HCT116 (cell line): ENCODE results near the gene ZNF646. TPM values are rescaled to one million over a fixed set of nuclear protein-coding genes. Genes with fewer than 3 reads are reported as not detected.
A peak's percentile ranks its signal among the peaks of the same experiment; 100 is the strongest.

ENCODE experiments used
- ATAC-seq: fragments of 200-7000 bp; cut with Tn5 transposase; 2 replicates; pipeline ENCODE4 v1.9.1; 2020; ENCODE audit warnings: mild to moderate bottlenecking, moderate library complexity
- BruUV-seq: library from RNA; stranded (reverse); fragments of 400-500 nt; replicated peaks from 2 replicates; lab custom pipeline; 2021; lab: Mats Ljungman, UMichigan
- CTCF ChIA-PET: fragments of 300-600 bp; sonication (Branson Sonifier 250); formaldehyde crosslinking; loops from one replicate; lab custom pipeline; 2021; ENCODE audit warnings: antibody characterized with exemption; lab: Charles Lee
- POLR2A ChIA-PET: fragments of 300-600, 350-600 bp; sonication (Branson Sonifier 250); formaldehyde crosslinking; loops from one replicate; lab custom pipeline; 2021; ENCODE audit warnings: antibody characterized with exemption; lab: Charles Lee
- RAD21 ChIA-PET, 2 experiments: fragments of 300-600 bp; sonication (Branson Sonifier 250); formaldehyde crosslinking; loops; one replicate each; lab custom pipeline; 2023; ENCODE audit warnings: low total read pairs in 2 of 2; ENCODE audit not compliant: uncharacterized antibody in 2 of 2, unreplicated experiment in 2 of 2, low non-redundant PET in 1 of 2; lab: Charles Lee
- DNase-seq: peaks from one replicate; pipeline ENCODE4 v3.0.0-alpha.2; 2010; ENCODE audit warnings: low read depth, low spot score
- H2AFZ ChIP-seq: fragments of 200-600 bp; shearing (Covaris generic), sonication (generic); 2 replicates; pipeline ENCODE4 v1.6.1; 2017; ENCODE audit warnings: low read depth, mixed run types, mixed read lengths, antibody characterized with exemption, low read length; ENCODE audit not compliant: poor library complexity, severe bottlenecking
- H3K27ac ChIP-seq: 2 replicates; pipeline ENCODE4 v1.5.1; 2012; ENCODE audit warnings: low read depth, low read length
- H3K27me3 ChIP-seq: fragments of 200-600 bp; sonication (generic); 2 replicates; pipeline ENCODE4 v1.6.1; 2016; ENCODE audit warnings: mixed run types, low read length, mixed read lengths; ENCODE audit not compliant: insufficient read depth
- H3K36me3 ChIP-seq, 2 experiments: fragments of 200-500 bp in 1 of 2; fragments of 200-600 bp in 1 of 2; sonication (Bioruptor generic) in 1 of 2; sonication (generic) in 1 of 2; 2 replicates each; pipeline versions ENCODE4 v1.5.1 to v1.6.1; 2014 to 2016; ENCODE audit warnings: low read length in 2 of 2, inconsistent platforms in 1 of 2, mixed read lengths in 1 of 2, mixed run types in 1 of 2; ENCODE audit not compliant: insufficient read depth in 2 of 2, control insufficient read depth in 1 of 2
- H3K4me1 ChIP-seq, 2 experiments: fragments of 200-600 bp in 1 of 2; sonication (generic) in 1 of 2; 2 replicates each; pipeline versions ENCODE4 v1.5.1 to v1.6.1; 2012 to 2017; ENCODE audit warnings: low read length in 2 of 2, inconsistent platforms in 1 of 2, mild to moderate bottlenecking in 1 of 2, mixed read lengths in 1 of 2, mixed run types in 1 of 2, moderate library complexity in 1 of 2; ENCODE audit not compliant: insufficient read depth in 2 of 2, control insufficient read depth in 1 of 2
- H3K4me2 ChIP-seq: fragments of 200-600 bp; sonication (generic); 2 replicates; pipeline ENCODE4 v1.6.1; 2017; ENCODE audit warnings: mixed run types, low read length, mixed read lengths
- H3K4me3 ChIP-seq, 2 experiments: fragments of 200-600 bp in 1 of 2; sonication (generic) in 1 of 2; replicated peaks in 1 of 2; 2 replicates each; pipeline ENCODE4 v1.5.1; 2011 to 2016; ENCODE audit warnings: low read length in 2 of 2, control low read depth in 1 of 2, low read depth in 1 of 2, mild to moderate bottlenecking in 1 of 2, mixed read lengths in 1 of 2, mixed run types in 1 of 2
- H3K79me2 ChIP-seq: fragments of 200-600 bp; sonication (generic); 2 replicates; pipeline ENCODE4 v1.6.1; 2017; ENCODE audit warnings: mild to moderate bottlenecking, mixed run types, low read length, moderate library complexity, mixed read lengths; ENCODE audit not compliant: insufficient read depth
- H3K9ac ChIP-seq: fragments of 200-600 bp; sonication (generic); 2 replicates; pipeline ENCODE4 v1.6.1; 2016; ENCODE audit warnings: low read length, mixed read lengths
- H3K9me2 ChIP-seq: fragments of 200-600 bp; sonication (generic), shearing (Covaris generic); 2 replicates; pipeline ENCODE4 v1.6.1; 2017; ENCODE audit warnings: mixed run types, mild to moderate bottlenecking, moderate library complexity; ENCODE audit not compliant: insufficient read depth
- H3K9me3 ChIP-seq, 2 experiments: fragments of 200-500 bp in 1 of 2; fragments of 200-600 bp in 1 of 2; sonication (Bioruptor generic) in 1 of 2; sonication (generic) in 1 of 2; 2 replicates each; pipeline ENCODE4 v1.6.1; 2014 to 2017; ENCODE audit warnings: low read length in 2 of 2, mixed read lengths in 2 of 2, inconsistent platforms in 1 of 2, low read depth in 1 of 2, mild to moderate bottlenecking in 1 of 2, mixed run types in 1 of 2, moderate library complexity in 1 of 2; ENCODE audit not compliant: control insufficient read depth in 1 of 2, insufficient read depth in 1 of 2
- H4K20me1 ChIP-seq: fragments of 200-600 bp; sonication (generic), shearing (Covaris generic); 2 replicates; pipeline ENCODE4 v1.6.1; 2017; ENCODE audit warnings: mixed run types, mild to moderate bottlenecking, moderate library complexity; ENCODE audit not compliant: insufficient read depth
- CEBPB ChIP-seq: IDR thresholded peaks from 2 replicates; pipeline ENCODE4 v1.6.1; 2012; ENCODE audit warnings: low read depth
- EGR1 ChIP-seq: IDR thresholded peaks from 2 replicates; pipeline ENCODE4 v1.6.1; 2012; ENCODE audit warnings: low read depth
- FOSL1 ChIP-seq: IDR thresholded peaks from 2 replicates; pipeline ENCODE4 v1.6.1; 2012; ENCODE audit warnings: low read depth
- JUND ChIP-seq: IDR thresholded peaks from 2 replicates; pipeline ENCODE4 v1.6.1; 2012
- POLR2AphosphoS5 ChIP-seq: IDR thresholded peaks from 2 replicates; pipeline ENCODE4 v1.6.1; 2011; ENCODE audit warnings: mild to moderate bottlenecking, low read depth, low read length, moderate library complexity
- SP1 ChIP-seq: IDR thresholded peaks from 2 replicates; pipeline ENCODE4 v1.6.1; 2012; ENCODE audit warnings: low read depth
- TCF7L2 ChIP-seq: IDR thresholded peaks from 2 replicates; pipeline ENCODE4 v1.7.0; 2011; ENCODE audit warnings: borderline replicate concordance, inconsistent platforms; ENCODE audit not compliant: insufficient read depth, insufficient read length; ENCODE audit errors: extremely low read depth
- YY1 ChIP-seq: IDR thresholded peaks from 2 replicates; pipeline ENCODE4 v1.6.1; 2011; ENCODE audit warnings: low read length, low read depth, moderate library complexity, mild to moderate bottlenecking; ENCODE audit not compliant: insufficient replicate concordance; ENCODE audit errors: extremely low read depth
- ZFX ChIP-seq: fragments of 450-650 bp; IDR thresholded peaks from 2 replicates; pipeline ENCODE4 v1.6.1; 2017
- intact Hi-C: fragments of 100-400 bp; cut with micrococcal nuclease; formaldehyde crosslinking; loops from 2 replicates; pipeline ENCODE4 v1.10.0; 2022
- total RNA-seq: library from RNA; stranded (reverse); gene quantifications from one replicate; pipeline ENCODE4 v1.2.1, GENCODE V29; 2021; ENCODE audit not compliant: unreplicated experiment
- TF ChIP-seq, protein P1 (sequence below): IDR thresholded peaks from 2 replicates; pipeline ENCODE4 v1.6.1; 2012
- TF ChIP-seq, protein P2 (sequence below): IDR thresholded peaks from 2 replicates; pipeline ENCODE4 v1.6.1; 2012

The ZNF646 gene
- total RNA-seq, 1 experiment from 2014 or later, result 17.7 TPM

DNA sequence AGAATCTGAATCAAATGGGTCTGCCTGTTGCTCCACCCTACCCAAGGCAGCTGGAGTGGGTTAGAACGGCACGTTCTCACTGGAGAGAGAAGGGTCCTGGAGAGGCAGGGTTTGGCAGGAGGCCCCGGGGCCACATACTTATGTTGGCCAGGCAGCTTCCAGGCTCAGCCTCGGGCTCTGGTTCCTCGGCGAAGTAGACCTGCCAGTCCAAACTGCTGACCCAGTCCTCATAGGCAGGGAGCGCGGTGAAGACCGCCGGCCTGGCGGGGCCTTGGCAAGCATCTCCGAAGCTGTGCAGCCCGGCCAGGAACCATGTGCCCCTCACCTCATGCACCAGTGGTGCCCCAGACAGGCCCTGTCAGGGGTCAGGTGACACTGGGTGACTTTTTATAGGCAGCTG lies 9.8 kb downstream of the ZNF646 start:
- Histone ChIP-seq H3K9me3 (no peaks in the 10 kb centered on the region), H3K4me2 (no peak overlapping the region), H3K27ac (no peak overlapping the region), H3K9me2 (no peaks in the 10 kb centered on the region), H3K36me3 (peaks cover 7 to 13% of the 10 kb centered on the region in 2 experiments; a peak in 2 of 4 replicates), H3K79me2 (no peaks in the 10 kb centered on the region), H3K27me3 (no peaks in the 10 kb centered on the region), H4K20me1 (no peaks in the 10 kb centered on the region), H3K4me1 (peaks cover 0 to 11% of the 10 kb centered on the region in 2 experiments; a peak in 1 of 4 replicates), H2AFZ (no peak overlapping the region), H3K4me3 (no peak overlapping the region), H3K9ac (no peak overlapping the region)
- no peak for ATAC-seq
- no TSS peak for BruUV-seq
- intact Hi-C loops, result no loop called here
- DNase-seq, result no peak
- ChIA-PET CTCF (no interaction called here), POLR2A (no interaction called here), RAD21 (no interaction called here)
- TF ChIP-seq POLR2AphosphoS5, result peak; percentile 13; the same call in 1 of the 2 replicates
- TF ChIP-seq, protein P1, sequence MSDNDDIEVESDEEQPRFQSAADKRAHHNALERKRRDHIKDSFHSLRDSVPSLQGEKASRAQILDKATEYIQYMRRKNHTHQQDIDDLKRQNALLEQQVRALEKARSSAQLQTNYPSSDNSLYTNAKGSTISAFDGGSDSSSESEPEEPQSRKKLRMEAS, result no peak

DNA sequence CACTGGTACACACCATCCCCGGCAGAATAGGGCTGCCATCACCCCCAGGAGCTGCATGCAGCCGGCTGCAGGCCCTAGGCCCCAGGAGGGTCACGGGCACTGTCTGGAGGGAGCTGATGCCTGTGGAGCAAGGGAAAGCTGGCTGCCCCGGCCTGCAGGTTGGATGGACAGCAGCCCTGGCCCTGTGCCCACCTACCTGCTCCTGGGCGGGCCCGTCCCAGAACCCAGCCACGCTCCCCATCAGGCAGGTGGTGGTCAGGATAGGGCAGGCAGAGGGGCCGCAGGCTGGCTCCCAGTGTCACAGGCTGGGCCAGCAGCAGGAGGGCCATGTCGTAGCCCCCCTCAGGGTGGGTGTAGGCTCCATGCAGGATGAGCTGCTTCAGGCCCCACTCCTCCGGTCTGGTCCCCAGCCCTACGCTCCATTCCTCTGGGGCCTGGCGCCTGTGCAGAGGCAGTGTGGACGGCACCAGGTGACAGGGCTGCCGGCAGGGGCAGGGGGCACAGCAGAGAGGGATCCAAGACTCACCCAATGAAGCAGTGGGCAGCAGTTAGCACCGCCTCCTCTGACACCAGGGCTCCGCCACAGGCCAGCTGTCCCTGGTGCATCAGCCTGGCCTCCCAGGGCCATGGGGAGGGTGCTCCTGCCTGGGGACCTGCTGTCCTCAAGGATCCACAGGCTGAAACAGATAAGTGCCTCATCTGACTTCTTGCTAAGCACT lies 10.5 kb downstream of the ZNF646 start:
- intact Hi-C loops, result no loop called here
- TF ChIP-seq CEBPB (no peak), FOSL1 (no peak), YY1 (no peak), ZFX (no peak), EGR1 (no peak), TCF7L2 (no peak), SP1 (no peak), JUND (no peak), POLR2AphosphoS5 (no peak)
- TF ChIP-seq, protein P2, sequence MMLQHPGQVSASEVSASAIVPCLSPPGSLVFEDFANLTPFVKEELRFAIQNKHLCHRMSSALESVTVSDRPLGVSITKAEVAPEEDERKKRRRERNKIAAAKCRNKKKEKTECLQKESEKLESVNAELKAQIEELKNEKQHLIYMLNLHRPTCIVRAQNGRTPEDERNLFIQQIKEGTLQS, result no peak
- TF ChIP-seq, protein P1, result no peak
- Histone ChIP-seq H3K4me1 (peaks cover 0 to 11% of the 10 kb centered on the region in 2 experiments; a peak in 1 of 4 replicates), H3K9me2 (no peaks in the 10 kb centered on the region), H3K9me3 (no peaks in the 10 kb centered on the region), H3K9ac (no peak overlapping the region), H3K4me2 (no peak overlapping the region), H3K4me3 (no peak overlapping the region), H3K27me3 (no peaks in the 10 kb centered on the region), H3K79me2 (no peaks in the 10 kb centered on the region), H3K36me3 (peaks cover 6% of the 10 kb centered on the region in 2 experiments; a peak in 2 of 4 replicates), H4K20me1 (no peaks in the 10 kb centered on the region), H3K27ac (no peak overlapping the region; the same call in 1 of the 2 replicates), H2AFZ (no peak overlapping the region)
- ChIA-PET CTCF (interaction anchor here (0.6 kb wide), 1 partner anchor 10 kb away, joined by 3 read pairs; no protein-coding TSS in a partner anchor), POLR2A (no interaction called here), RAD21 (no interaction called here)
- ATAC-seq (no peak), DNase-seq (no peak)
- no TSS peak for BruUV-seq
